Common myeloid progenitor, CD34-positive (primary cell): ENCODE measurements around the gene RAD51D.
A peak's percentile ranks its signal among the peaks of the same experiment; 100 is the strongest.

ENCODE experiments used
- CTCF ChIA-PET: fragments of 350-600 bp; sonication (Branson Sonifier 250); formaldehyde crosslinking; loops from one replicate; lab custom pipeline; 2021; ENCODE audit warnings: antibody characterized with exemption; lab: Charles Lee
- POLR2A ChIA-PET: fragments of 350-600 bp; sonication (Branson Sonifier 250); formaldehyde crosslinking; loops from one replicate; lab custom pipeline; 2021; ENCODE audit warnings: antibody characterized with exemption; lab: Charles Lee
- DNase-seq, 3 donors: peaks; one replicate each; pipeline versions ENCODE4 v3.0.0 to v3.0.0-alpha.2; 2013
- H3K27ac ChIP-seq, 2 experiments: 1 replicate in 1 of 2; 2 replicates in 1 of 2; pipeline ENCODE4 v1.7.0; 2013; ENCODE audit warnings: inconsistent platforms in 2 of 2, low read length in 2 of 2, mild to moderate bottlenecking in 2 of 2, low read depth in 1 of 2, moderate library complexity in 1 of 2; ENCODE audit not compliant: severe bottlenecking in 2 of 2, insufficient read depth in 1 of 2, poor library complexity in 1 of 2
- H3K27me3 ChIP-seq, 5 experiments: replicated peaks in 2 of 5; 1 replicate in 3 of 5; 2 replicates in 2 of 5; pipeline versions ENCODE4 v1.6.1 to v1.7.0; 2013; ENCODE audit warnings: low read length in 4 of 5, mild to moderate bottlenecking in 2 of 5, moderate library complexity in 2 of 5, inconsistent platforms in 1 of 5; ENCODE audit not compliant: insufficient read depth in 5 of 5, control insufficient read depth in 4 of 5
- H3K36me3 ChIP-seq, 4 experiments: 1 replicate in 2 of 4; 2 replicates in 2 of 4; pipeline versions ENCODE4 v1.6.1 to v1.7.0; 2013; ENCODE audit warnings: low read length in 3 of 4, control low read depth in 1 of 4, mild to moderate bottlenecking in 1 of 4; ENCODE audit not compliant: control insufficient read depth in 4 of 4, insufficient read depth in 4 of 4
- H3K4me1 ChIP-seq, 4 experiments: 1 replicate in 3 of 4; 2 replicates in 1 of 4; pipeline versions ENCODE4 v1.6.1 to v1.7.1; 2013; ENCODE audit warnings: low read length in 3 of 4, mild to moderate bottlenecking in 3 of 4, control low read depth in 1 of 4, inconsistent platforms in 1 of 4, moderate library complexity in 1 of 4; ENCODE audit not compliant: control insufficient read depth in 4 of 4, insufficient read depth in 4 of 4; ENCODE audit errors: control extremely low read depth in 1 of 4
- H3K4me3 ChIP-seq, 7 experiments: 1 replicate in 4 of 7; 2 replicates in 3 of 7; pipeline versions ENCODE4 v1.5.1 to v1.7.0; 2013; ENCODE audit warnings: mild to moderate bottlenecking in 7 of 7, low read length in 6 of 7, moderate library complexity in 6 of 7, inconsistent platforms in 2 of 7, low read depth in 2 of 7, control low read depth in 1 of 7; ENCODE audit not compliant: insufficient read depth in 4 of 7, control insufficient read depth in 1 of 7; ENCODE audit errors: extremely low read depth in 1 of 7
- H3K9me3 ChIP-seq, 5 experiments: 1 replicate in 4 of 5; 2 replicates in 1 of 5; pipeline versions ENCODE4 v1.6.1 to v1.7.1; 2013; ENCODE audit warnings: low read length in 4 of 5, mild to moderate bottlenecking in 2 of 5, inconsistent platforms in 1 of 5, low read depth in 1 of 5, moderate library complexity in 1 of 5; ENCODE audit not compliant: control insufficient read depth in 4 of 5, insufficient read depth in 2 of 5; ENCODE audit errors: control extremely low read depth in 1 of 5
- WGBS: methylation state at CpG from one replicate; pipeline ENCODE4 v1.1.5; 2013; ENCODE audit not compliant: insufficient coverage; 5-methylcytosine and 5-hydroxymethylcytosine counted together

RAD51D gene

GRCh38 chr17:35052780-35053179 lies 66.9 kb downstream of the RAD51D start:
- no peak overlapping the region for H3K27ac ChIP-seq

DNA sequence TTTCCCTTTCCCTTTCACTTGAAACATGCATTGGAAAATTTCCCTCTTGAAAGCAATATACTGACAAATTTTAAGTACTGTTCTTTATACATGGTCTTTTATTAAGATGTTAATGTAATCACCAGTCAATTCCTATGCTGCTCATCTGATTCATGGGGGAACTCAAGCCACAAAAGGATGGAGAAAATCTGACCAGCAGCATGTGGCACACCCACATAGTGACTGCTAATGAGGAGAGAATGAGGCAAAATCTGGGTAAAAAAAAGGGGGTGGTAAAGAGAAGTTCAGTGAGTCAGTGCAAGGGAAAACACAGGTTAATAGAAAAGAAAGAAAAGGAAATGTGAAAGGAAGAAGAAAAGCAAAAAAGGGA lies 67.4 kb downstream of the RAD51D start:
- Histone ChIP-seq H3K36me3 (peaks cover 0 to 4% (median 0%) of the 10 kb centered on the region in 4 experiments), H3K4me3 (peak overlapping the region in 3 of 7 experiments; percentile 39 to 56 (median 52)), H3K4me1 (peaks cover 32 to 37% (median 34%) of the 10 kb centered on the region in 4 experiments), H3K27me3 (no peaks in the 10 kb centered on the region), H3K9me3 (no peaks in the 10 kb centered on the region), H3K27ac (peak overlapping the region in 1 of 2 experiments; percentile 70)
- POLR2A ChIA-PET = no interaction called here
- DNase-seq = peak in 1 of 3 donors; percentile 20
- CTCF ChIA-PET = no interaction called here

More at GRCh38 chr17:35052780-35053179, 66.9 kb downstream of the RAD51D start:
- no peaks in the 10 kb centered on the region for H3K27me3 ChIP-seq
- H3K4me1 ChIP-seq = peaks cover 32 to 37% (median 34%) of the 10 kb centered on the region in 4 experiments
- no peaks in the 10 kb centered on the region for H3K9me3 ChIP-seq
- H3K36me3 ChIP-seq = peaks cover 0 to 4% (median 0%) of the 10 kb centered on the region in 4 experiments
- no peak for DNase-seq
- CTCF ChIA-PET = interaction anchor here (0.6 to 3.4 kb wide), 8 partner anchors 11 to 90 kb away, joined by 3 to 15 read pairs (median 4); partner anchors contain the start of gene RFFL
- no peak overlapping the region for H3K4me3 ChIP-seq
- POLR2A ChIA-PET = interaction anchor here (0.9 kb wide), 1 partner anchor 11 kb away, joined by 3 read pairs; no protein-coding TSS in a partner anchor

- peak; percentile 12 to 72 (median 64) for DNase-seq
- peak overlapping the region in 5 of 7 experiments; percentile 0 to 56 (median 39) for H3K4me3 ChIP-seq
- H3K27ac ChIP-seq = peak overlapping the region; percentile 16 to 70
- no peaks in the 10 kb centered on the region for H3K27me3 ChIP-seq
- 0% methylated on average over 2 of the region's 6 CpGs for WGBS
- H3K36me3 ChIP-seq = peaks cover 0 to 4% (median 0%) of the 10 kb centered on the region in 4 experiments
- H3K4me1 ChIP-seq = peaks cover 32 to 37% (median 35%) of the 10 kb centered on the region in 4 experiments
- CTCF ChIA-PET = interaction anchor here (1.4 kb wide), 1 partner anchor 36 kb away, joined by 4 read pairs; no protein-coding TSS in a partner anchor
- no peaks in the 10 kb centered on the region for H3K9me3 ChIP-seq
- POLR2A ChIA-PET = interaction anchor here (0.6 kb wide), 1 partner anchor 12 kb away, joined by 6 read pairs; the partner anchor contains the start of gene RFFL
These were observed 68.0 kb downstream of the RAD51D start for GRCh38 chr17:35051579-35052240.

- DNase-seq = peak; percentile 64 to 92 (median 85)
- H3K9me3 ChIP-seq = no peaks in the 10 kb centered on the region
- CTCF ChIA-PET = interaction anchor here (0.7 to 1.4 kb wide), 2 partner anchors 30 to 36 kb away, joined by 3 to 4 read pairs; no protein-coding TSS in a partner anchor
- peak overlapping the region in 1 of 2 experiments; percentile 70 for H3K27ac ChIP-seq
- WGBS = no CpG with 5 or more reads among the region's 2 CpGs
- H3K27me3 ChIP-seq = no peaks in the 10 kb centered on the region
- H3K36me3 ChIP-seq = peaks cover 0 to 4% (median 0%) of the 10 kb centered on the region in 4 experiments
- POLR2A ChIA-PET = interaction anchor here (0.5 to 0.7 kb wide), 3 partner anchors 13 to 37 kb away, joined by 3 to 6 read pairs (median 3); partner anchors contain the start of gene RFFL
- H3K4me1 ChIP-seq = peaks cover 32 to 37% (median 36%) of the 10 kb centered on the region in 4 experiments
- peak overlapping the region in 5 of 7 experiments; percentile 32 to 62 (median 52) for H3K4me3 ChIP-seq
These were observed 68.5 kb downstream of the RAD51D start for GRCh38 chr17:35051183-35051578.

GRCh38 chr17:35050170-35050569 lies 69.5 kb downstream of the RAD51D start:
- Histone ChIP-seq H3K27ac (no peak overlapping the region), H3K4me3 (peak overlapping the region in 1 of 7 experiments; percentile 8), H3K36me3 (peaks cover 0 to 4% (median 0%) of the 10 kb centered on the region in 4 experiments), H3K4me1 (peaks cover 32 to 43% (median 36%) of the 10 kb centered on the region in 4 experiments), H3K9me3 (no peaks in the 10 kb centered on the region), H3K27me3 (no peaks in the 10 kb centered on the region)
- WGBS = 92% methylated on average over 2 of the region's 2 CpGs
- DNase-seq = no peak
- CTCF ChIA-PET = interaction anchor here (0.7 to 1.2 kb wide), 2 partner anchors 13 to 16 kb away, joined by 3 read pairs; no protein-coding TSS in a partner anchor
- POLR2A ChIA-PET = no interaction called here

- WGBS = 100% methylated on average over 2 of the region's 3 CpGs
- Histone ChIP-seq H3K4me1 (peaks cover 32 to 43% (median 36%) of the 10 kb centered on the region in 4 experiments), H3K27ac (no peak overlapping the region), H3K36me3 (peaks cover 0 to 4% (median 0%) of the 10 kb centered on the region in 4 experiments), H3K4me3 (no peak overlapping the region), H3K27me3 (no peaks in the 10 kb centered on the region), H3K9me3 (no peaks in the 10 kb centered on the region)
- POLR2A ChIA-PET = no interaction called here
- CTCF ChIA-PET = interaction anchor here (1.5 kb wide), 1 partner anchor 13 kb away, joined by 4 read pairs; no protein-coding TSS in a partner anchor
- no peak for DNase-seq
These were observed 70.8 kb downstream of the RAD51D start for GRCh38 chr17:35048685-35049379.
